Eye (tissue), 1 donor: ENCODE data around the gene RINT1.
A peak's percentile ranks its signal among the peaks of the same experiment; 100 is the strongest.
"Not testable (repeated sequence)": the region's sequence is repeated elsewhere in the genome, so short reads cannot be mapped to it uniquely, and the experiment has no call there.

Source experiments
- DNase-seq: peaks from one replicate; pipeline ENCODE4 v3.0.0-alpha.2; 2015

Gene RINT1

GRCh38 chr7:105532709-105533460 is 884 bp downstream of the RINT1 start:
- peak; percentile 33 for DNase-seq

GRCh38 chr7:105538339-105538738 is 6.3 kb downstream of the RINT1 start:
- no peak for DNase-seq

GRCh38 chr7:105559926-105560325 is 27.9 kb downstream of the RINT1 start:
- no peak for DNase-seq

- no peak for DNase-seq
Observed at GRCh38 chr7:105565190-105565589, 33.2 kb downstream of the RINT1 start.

GRCh38 chr7:105567024-105567423 is 35.0 kb downstream of the RINT1 start:
- DNase-seq: no peak

GRCh38 chr7:105567821-105568220 is 35.8 kb downstream of the RINT1 start:
- no peak for DNase-seq

GRCh38 chr7:105571891-105572290 is 39.9 kb downstream of the RINT1 start:
- no peak for DNase-seq

GRCh38 chr7:105577251-105577650 is 45.2 kb downstream of the RINT1 start:
- DNase-seq: no peak

- DNase-seq: no peak
Observed at GRCh38 chr7:105578496-105578895, 46.5 kb downstream of the RINT1 start.

- no peak for DNase-seq
Observed at GRCh38 chr7:105580022-105580740, 48.2 kb downstream of the RINT1 start.

- DNase-seq: peak; percentile 95
Observed at GRCh38 chr7:105581066-105581811, 49.2 kb downstream of the RINT1 start, which contains the start of gene EFCAB10. TSS of gene EFCAB10 (minus strand) at chr7:105581493. CDS start at chr7:105581463, 30 bp downstream.

GRCh38 chr7:105583061-105583460 is 51.1 kb downstream of the RINT1 start:
- peak; percentile 7 for DNase-seq

- no peak for DNase-seq
Observed at GRCh38 chr7:105584165-105584564, 52.2 kb downstream of the RINT1 start.

GRCh38 chr7:105585850-105586500 is 54.0 kb downstream of the RINT1 start:
- no peak for DNase-seq

- peak; percentile 24 for DNase-seq
Observed at GRCh38 chr7:105587909-105588635, 56.1 kb downstream of the RINT1 start.

GRCh38 chr7:105589356-105590077 is 57.5 kb downstream of the RINT1 start:
- peak; percentile 90 for DNase-seq

- no peak for DNase-seq
Observed at GRCh38 chr7:105590793-105591192, 58.8 kb downstream of the RINT1 start.

GRCh38 chr7:105591522-105591921 is 59.5 kb downstream of the RINT1 start:
- DNase-seq: no peak

GRCh38 chr7:105594034-105594433 is 62.0 kb downstream of the RINT1 start:
- DNase-seq: no peak

GRCh38 chr7:105596866-105597265 is 64.9 kb downstream of the RINT1 start:
- no peak for DNase-seq

GRCh38 chr7:105599080-105599479 is 67.1 kb downstream of the RINT1 start:
- DNase-seq: not testable (repeated sequence)

- DNase-seq: no peak
Observed at GRCh38 chr7:105599551-105599950, 67.5 kb downstream of the RINT1 start.
